ENCODE results near the gene DNAL4.
A peak's percentile ranks its signal among the peaks of the same experiment; 100 is the strongest.

The DNAL4 gene

DNA sequence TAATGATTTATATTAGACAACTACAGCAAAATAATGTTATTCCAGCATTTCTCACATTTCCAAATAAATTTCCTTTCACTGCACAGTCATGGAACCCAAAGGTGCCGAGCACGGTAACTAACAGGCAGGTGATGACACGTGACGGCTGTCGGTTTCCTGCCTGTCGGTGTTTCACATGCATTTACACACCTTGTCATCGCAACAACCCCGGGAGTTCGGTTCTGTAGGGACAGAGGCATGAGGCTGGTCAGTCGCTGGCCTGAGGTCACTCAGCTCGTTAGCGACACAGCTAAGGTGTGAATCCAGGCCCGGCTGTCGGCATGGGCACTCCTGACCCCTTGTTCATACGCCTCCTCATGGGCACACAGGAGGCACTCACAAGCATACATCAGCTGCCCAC is 9.9 kb downstream of the DNAL4 start:
- no peak for DNase-seq (ENCODE audit: low spot score)

DNA sequence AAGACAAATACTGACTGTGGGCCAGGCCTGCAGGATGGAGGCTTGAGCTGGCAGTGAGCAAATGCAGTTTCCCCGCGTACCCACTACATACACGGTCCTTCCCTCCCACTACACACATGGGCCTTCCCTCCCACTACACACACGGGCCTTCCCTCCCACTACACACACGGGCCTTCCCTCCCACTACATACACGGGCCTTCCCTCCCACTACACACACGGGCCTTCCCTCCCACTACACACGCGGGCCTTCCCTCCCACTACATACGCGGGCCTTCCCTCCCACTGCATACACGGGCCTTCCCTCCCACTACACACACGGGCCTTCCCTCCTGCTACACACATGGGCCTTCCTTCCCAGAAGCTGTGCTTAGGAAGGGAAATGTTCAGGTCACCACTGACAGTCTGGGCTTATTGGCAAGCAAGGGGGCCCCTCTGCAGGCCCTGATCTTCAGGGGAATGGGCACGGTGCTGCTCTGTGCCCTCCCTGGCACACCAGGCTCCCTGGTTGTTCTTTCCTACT is 10.8 kb downstream of the DNAL4 start:
- DNase-seq (ENCODE audit: low spot score) = no peak

DNA sequence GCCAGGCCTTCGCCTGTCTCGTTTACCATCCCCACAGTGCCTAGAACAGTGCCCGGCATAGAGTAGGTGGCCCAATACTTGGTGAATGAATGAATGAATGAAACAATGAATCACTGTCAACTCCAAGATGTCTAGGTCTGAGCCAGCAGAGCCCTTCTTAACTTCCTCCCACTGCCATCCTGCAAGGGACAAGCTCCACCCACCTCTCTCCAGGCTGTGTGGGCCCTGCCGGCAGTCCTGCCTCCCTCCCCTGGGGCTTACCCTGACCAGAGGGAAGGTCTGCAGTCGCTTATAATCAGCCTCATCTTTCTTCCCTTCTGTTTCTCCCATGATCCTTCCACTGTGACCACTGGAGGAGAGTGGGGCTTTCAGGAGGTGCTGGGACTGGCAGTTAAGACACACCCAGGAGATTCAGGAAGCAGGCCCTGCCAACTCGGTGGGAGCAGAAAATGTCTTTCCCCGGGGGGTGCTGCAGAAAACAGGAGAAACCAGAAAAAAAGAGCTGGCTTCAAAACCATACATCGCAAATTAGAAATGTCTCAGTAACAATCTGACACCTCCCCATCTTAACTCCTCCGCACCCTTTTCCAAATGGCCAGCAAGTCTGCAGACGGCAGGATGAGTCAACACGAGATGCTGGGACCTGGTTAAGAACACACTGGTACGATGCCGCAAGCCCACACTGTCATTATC is 11.4 kb downstream of the DNAL4 start:
- DNase-seq (ENCODE audit: low spot score) = peak; percentile 10

DNA sequence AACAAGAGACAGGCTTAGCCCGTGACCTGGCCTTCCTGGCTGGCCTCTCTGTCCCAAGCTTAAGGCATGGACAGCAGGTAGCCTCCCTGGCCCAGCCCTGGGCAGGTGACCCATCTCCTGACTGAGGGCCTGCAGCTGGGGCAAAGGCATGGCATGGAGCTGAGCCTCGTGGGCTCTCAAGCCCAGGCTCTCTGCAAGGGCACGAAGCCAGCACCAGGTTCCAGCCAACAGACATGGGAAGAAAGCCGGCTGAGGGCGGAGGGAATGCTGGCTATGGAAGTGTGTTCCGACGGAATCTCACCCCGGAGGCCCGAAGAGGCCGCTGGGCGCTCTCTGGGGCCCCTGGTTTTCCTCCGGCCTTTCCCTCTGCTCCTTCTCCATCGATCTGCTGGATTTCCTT is 12.9 kb downstream of the DNAL4 start:
- DNase-seq (ENCODE audit: low spot score) = no peak

DNA sequence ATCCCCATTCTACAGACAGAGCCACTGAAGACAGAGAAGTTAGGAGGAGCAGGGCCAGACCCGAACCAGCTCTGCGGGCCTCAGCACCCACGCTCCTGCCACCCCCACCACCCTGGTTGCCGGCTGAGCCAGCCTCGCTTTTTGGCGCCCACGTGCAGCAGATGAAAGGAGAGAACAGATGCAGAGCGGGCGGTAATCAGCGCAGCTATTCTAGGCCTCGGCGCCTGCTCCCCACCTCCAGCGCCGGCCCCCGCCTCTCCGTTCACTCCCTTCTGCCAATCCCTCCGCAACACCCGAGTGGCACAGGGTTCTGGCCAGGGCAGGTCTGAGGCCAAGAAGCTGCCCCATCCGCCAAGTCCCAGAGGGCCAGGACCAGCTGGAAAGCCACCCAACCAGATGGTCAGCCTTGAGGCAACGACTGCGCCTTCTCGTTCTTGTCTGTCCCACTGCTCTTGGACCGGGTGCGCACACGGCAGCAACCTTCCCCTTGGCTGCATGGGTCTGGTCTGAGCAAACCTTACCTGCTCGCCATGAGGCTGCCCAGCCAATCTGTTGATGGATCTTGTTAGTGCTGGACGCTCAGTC is 16.8 kb downstream of the DNAL4 start:
- DNase-seq (ENCODE audit: low spot score) = no peak

DNA sequence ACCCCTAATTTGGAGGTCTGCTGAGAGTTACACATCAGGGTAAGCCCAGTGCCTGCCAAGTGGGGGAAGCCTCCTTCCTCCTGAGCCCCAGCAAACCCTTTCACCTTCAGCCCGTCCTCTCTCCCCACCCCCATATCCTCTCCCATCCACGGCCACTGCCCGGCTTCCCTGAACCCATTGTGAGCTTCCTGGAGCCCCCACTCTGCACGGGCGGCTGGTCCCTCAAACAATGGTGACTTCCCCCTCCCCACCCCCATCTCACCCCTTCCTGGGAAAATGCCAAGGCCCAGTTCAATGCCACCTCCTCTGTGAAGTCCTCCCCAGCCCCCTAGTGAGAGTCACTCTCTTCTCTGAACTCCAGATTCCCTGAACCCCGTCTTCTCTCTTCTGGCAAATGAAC is 17.9 kb downstream of the DNAL4 start:
- DNase-seq (ENCODE audit: low spot score) = no peak

DNA sequence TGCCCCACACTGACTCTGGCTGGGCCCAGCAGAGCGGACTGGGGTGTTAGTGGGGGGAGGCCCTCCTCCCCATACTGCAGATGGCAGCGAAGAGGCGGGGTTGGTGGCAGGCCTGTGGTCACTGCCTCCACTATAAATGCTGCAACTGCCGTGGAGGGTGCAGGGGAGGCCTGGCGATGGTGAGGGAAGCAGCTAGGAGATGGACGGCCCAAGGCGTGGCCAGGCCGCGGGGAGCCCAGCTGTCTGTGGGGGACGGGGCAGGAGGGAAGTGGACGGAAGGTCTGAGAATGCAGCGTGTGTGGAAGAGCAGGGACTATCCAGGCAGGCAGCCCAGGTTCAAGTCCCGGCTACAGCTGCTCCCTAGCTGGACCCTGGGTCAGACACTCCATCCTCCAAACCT is 18.3 kb downstream of the DNAL4 start:
- no peak for DNase-seq (ENCODE audit: low spot score)

DNA sequence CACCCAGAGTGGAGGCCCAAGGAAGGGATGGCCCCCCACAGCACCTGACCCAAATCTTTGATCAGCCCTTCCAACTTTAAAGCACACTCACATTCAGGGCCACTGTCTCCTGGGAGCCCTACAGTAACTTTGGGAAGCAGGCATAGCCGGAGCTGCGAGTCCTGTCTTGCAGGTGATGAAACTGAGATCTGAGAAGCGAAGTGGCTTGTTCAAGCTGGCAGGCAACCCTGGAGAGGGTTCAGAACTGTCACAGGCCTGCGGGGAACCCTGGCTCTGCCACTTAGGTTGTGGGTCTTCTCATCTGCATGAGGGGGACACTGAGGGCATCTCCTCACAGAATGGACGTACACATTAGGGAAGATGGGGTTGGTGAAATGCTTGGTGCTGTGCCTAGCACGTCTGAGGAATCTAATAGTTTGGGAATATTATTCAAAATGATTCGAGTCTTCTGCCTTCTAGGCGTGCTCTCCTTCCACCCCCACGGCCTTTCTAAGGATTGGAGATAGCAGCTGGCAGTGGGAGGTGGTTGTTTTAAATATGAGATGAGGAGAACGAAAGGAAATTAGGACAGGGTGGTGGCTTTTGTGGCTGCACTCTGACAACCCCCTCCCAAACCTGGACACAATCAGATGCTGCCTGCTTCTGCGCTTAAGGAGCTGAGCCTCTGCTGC is 19.3 kb downstream of the DNAL4 start:
- no peak for DNase-seq (ENCODE audit: low spot score)

DNA sequence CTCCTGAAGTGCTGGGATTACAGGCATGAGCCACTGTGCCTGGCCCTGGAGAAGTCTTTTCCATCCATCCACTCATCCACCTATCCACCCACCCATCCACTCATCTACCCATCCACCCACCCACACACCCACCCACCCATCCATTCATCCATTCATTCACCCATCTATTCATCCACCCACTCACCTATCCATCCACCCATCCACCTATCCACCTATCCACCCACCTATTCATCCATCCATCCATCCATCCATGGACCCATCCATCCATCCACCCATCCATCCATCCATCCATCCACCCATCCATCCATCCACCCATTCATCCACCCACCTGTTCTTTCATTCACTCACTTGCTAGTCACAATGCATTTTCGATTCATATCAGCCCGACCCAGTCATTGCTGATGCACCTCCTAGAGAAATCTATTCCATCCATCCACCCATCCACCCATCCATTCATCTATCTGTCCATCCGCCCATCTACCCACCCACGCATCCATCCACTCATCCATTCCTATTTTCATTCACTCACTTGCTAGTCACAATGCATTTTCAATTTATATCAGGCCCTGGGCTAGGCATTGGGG is 20.5 kb downstream of the DNAL4 start:
- DNase-seq (ENCODE audit: low spot score) = no peak

DNA sequence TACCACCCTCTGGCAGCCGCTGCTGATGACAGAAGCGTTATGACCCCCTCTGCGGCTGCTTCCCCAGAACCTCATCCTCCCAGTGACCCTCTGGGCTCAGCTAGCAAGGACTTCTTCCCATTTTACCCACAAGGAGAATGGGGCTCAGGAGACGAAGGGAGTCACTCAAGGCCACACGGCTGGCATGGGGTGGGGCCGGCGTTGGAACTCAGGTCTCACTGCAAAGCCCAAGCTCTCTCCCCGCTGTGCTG is 21.4 kb downstream of the DNAL4 start:
- no peak for DNase-seq (ENCODE audit: low spot score)

DNA sequence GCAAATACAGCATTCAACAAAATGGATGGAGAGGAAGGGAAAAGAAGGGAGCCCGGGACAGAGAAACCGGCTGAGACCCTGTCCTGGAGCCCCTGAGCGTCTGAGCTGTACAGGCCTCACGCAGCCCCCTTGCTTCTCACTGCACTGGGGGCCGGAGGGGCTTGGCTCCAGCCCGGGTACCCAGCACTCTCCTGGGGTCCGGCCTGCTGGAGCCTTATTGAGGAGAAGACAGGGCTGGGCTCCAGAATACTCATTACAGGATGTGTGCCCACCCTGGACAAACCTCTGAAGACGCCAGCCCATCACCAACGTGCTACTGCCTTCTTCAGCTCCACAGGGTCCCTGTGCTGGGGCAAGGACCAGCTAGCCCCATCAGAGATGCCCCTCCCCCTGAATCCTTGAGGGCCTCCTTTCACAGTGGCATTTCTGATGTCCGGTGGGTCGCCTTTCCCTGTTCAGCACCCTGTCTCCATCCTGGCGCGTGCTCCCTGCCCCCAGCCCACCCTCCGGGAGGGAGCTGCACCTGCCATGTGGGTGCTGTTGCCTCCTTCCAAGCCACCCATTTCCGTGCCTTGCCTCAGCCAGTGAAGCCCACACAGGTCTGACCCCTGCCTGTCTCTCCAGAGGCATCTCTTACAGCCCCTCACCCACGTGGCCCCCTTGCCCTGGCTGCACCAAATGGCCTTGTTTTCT is 23.5 kb downstream of the DNAL4 start:
- no peak for DNase-seq (ENCODE audit: low spot score)

DNA sequence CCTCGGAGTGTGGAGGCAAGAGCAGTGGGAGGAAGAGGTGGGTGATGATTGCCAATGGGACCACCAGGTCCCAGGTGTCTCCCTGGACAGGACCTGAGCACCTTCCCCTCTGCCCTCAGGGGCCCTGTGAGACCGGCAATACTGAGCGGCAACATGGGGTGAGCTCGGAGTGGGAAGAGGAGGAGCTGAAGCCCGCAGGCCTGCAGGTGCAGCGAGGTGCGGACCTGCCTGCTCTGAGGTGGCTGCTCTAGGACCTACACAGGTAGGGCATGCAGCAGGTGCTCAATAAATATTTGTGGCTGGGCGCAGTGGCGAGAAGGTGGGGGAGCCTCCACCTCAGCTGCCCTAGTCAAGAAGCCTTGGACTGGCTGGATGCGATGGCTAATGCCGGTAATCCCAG is 25.9 kb downstream of the DNAL4 start:
- no peak for DNase-seq (ENCODE audit: low spot score)

DNA sequence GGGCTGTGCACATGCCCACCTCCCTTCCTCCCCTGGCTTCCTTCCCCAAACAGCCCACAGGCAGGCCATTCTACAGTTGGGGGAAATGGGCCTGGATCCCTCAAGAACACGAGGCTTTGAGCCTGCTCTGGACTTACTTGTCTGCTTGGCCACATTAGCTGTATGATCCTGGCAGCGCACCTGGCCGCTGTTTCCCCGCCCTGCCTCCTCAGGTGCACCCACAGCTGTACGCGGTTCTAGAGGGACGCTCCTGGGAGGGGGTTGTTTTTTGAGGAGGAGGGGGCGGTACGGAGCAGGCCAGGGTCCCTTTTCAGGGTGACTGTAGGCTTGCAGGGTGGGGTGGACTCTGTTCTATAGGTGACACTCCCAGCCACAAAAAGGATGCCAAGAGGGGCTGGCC is 26.6 kb downstream of the DNAL4 start:
- no peak for DNase-seq (ENCODE audit: low spot score)

DNA sequence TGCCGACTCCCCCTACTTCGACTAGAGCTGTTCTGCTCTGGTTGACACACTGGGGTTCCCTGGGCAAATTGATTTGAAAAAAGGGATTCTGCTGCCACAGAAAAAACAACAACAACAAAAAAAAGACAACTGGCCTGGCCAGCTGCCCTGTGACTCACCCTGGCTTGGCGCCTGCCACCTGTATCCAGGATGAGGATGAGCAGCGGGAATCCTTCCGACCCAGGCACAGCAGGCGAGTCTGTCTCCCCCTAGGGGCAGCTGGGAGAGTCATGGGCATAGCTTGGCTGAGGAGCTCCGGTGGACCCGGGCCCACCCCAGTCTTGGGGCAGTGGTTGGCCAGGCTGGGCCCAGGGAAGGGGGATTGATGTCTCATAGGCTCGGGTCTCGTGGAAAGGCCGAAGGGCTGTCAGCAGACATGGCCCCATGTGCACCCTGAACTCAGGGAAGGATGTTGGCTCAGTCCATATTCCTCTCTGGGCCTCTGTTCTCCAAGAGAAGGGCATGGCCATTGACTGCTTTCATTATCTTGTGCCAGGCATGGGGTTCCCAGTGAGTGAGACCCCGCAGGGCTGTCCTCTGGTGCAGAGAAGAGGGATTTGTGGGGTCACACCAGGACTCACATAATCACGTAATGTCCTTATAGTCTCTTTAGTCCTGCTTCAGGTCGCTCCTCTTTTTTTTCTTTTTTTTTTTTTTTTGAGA is 27.7 kb downstream of the DNAL4 start:
- peak; percentile 81 for DNase-seq (ENCODE audit: low spot score)

DNA sequence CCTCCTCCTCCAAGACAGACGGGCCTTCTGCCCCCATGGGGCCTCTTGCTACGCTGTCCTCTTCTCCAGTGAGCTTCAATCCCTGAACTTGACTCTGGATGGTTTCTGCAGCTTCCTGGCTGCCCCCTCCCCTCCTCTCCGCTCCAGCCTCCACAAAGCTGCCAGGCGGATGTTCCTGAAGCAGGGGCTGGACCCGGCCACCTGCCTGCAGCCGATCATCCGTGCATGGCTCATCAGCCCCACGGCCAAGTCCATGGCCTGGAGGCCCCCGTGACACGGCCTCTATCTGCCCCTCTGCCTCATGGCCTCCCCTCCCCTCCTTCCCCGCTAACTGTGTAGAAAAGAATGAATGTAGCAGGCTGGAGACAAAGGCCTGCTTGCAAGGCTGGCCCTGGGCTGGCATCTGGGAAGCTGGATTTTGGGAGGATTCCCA is 31.4 kb downstream of the DNAL4 start:
- no peak for DNase-seq (ENCODE audit: low spot score)

DNA sequence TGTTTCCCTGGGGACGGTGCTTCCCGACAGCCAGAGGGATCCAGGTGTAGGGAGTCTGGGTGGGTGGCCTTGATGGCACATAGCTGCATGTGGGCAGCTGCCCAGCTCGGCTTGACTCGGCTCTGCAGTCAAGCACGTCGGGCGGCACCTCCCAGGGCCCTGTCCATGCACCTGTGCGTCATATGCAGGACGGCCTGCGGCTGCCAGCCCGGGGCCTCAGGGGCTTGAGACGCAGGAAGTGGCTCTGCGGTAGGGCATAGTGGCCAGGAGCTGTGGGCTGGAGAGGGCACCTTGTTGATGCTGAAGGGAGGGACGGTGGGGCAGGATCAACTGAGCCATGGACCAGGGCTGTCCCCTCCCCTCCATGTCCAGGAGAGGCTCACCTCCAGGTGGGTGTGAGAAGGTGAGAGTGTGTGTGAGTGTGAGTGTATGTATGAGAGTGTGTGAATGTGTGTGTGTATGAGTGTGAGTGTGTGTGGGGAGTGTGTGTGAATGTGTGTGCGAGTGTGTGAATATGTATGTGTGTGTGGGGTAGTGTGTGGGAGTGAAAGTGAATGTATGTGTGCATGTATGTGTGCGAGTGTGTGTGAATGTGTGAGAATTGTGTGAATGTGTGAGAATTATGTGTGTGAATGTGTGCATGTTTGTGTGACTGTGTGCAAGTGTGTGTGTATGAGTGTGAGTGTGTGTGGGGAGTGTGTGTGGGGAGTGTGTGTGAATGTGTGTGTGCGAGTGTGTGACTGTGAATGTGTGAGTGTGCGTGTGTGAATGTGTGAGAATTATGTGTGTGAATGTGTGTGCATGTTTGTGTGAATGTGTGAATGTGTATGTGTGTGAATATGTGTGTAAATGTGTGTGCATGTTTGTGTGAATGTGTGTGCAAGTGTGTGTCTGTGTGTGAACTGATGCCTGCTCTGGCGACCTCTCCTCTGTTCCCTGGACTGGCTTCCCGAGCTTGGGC is 32.5 kb downstream of the DNAL4 start:
- DNase-seq (ENCODE audit: low spot score) = no peak

DNA sequence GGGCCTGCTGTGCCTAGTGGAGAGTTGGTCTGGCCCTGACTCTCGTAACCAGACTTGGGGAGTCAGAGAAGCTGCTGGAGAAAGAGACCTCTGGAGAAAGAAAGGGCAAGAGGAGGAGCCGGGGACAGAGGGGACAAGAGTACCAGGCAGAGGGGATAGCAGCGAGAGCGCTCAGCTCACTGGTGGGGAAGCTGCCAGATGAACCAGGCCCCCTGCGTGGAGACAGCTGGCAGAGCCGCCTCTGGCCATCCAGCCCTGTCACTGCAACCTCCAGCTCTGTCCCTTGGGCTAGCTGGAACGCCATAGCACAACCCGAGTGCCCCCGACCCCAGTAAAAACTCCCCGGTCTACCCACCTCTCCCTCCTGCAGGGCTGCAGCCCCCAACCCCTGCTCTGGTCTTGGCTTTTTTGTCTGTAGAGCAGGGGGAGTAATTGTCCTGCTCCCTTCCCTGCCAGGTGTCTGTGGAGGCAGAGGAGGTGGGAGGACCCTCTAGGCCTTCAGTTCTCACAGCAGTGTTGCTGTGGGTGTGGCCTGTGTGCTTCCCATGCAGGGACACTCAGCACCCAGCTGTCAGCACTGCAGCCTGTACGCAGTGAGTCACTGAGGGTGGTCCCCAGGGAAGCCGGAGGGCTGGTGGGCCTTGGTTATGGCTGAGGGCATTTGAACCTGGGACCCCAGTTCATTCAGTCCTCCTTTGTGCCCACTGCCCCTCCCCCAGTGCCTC is 33.3 kb downstream of the DNAL4 start:
- DNase-seq (ENCODE audit: low spot score) = no peak

DNA sequence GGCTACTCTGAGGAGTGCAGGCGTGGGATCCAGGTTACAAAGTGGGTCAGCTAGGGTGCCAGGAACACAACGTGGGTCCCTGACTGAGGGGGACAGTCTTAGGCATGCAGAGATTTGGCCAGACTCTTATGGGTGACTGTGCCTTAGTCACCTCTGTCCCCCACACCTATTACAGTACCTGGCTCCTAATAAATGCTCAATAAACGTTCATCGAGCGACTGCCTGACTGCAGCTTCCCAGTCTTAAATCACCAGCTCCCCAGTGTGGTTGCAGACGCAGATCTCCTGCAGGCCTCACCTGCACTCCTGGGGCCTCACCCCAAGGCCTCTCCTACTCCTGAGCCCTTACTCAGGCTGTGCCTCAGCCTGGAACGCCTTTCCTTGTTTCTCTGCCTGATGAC is 34.9 kb downstream of the DNAL4 start:
- DNase-seq (ENCODE audit: low spot score) = no peak

DNA sequence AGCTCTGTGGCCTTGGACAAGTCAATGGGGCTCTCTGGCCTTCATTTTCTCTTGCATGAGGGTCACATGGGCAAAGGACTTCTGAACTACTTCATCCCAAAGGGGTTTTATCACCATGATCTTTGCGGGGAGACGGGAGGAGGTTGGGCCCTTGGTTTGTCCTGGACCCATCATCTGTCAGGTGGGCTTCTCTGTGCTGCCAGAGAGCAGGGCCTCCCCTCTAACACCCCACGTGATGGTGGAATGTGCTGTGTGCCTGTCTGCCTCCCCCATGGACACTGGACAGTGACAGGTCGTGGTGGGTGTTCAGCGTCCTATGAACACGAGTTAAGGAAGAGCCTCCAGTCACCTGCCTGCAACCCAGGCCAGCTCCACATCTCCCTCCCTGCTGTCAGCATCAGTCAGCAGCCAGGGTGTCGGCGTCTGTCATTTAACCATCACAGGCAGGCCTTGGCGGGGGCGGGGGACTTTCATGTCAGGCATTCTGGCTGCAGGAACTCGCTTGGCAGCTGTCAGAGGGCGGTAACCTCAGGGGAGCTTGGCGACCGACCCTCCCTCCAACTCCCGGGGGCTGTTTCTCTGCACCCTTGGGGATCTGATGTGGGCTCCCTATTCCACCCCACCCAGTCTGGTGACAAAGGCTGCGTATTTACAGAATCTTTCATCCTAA is 35.5 kb downstream of the DNAL4 start:
- DNase-seq (ENCODE audit: low spot score) = no peak

DNA sequence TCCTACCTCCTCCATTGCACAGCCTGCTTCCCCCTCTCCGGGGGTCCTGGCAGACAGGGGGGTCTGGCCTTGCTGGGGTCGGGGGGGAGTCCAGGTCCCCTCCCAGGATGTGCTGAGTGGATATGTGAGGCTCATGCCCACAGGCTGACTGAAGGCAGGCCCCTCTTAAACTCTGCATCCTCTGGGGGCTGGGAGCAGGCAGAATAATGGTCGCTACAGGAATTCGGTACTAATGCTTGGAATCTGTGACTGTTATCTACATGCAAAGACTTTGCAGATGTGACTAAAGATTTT is 36.5 kb downstream of the DNAL4 start:
- DNase-seq (ENCODE audit: low spot score) = no peak
